Kidney epithelial cell (primary cell): ENCODE results near the gene EPB41. TPM values are rescaled to one million over a fixed set of nuclear protein-coding genes. Genes with fewer than 3 reads are reported as not detected.
"Not testable (repeated sequence)": the region's sequence is repeated elsewhere in the genome, so short reads cannot be mapped to it uniquely, and the experiment has no call there.

ENCODE experiments used
- DNase-seq: peaks from one replicate; pipeline ENCODE4 v3.0.0-alpha.2; 2010; ENCODE audit warnings: low read depth
- H3K27me3 ChIP-seq: 2 replicates; pipeline ENCODE4 v1.6.0; 2011; ENCODE audit warnings: low read length; ENCODE audit not compliant: control insufficient read depth, insufficient read depth
- H3K36me3 ChIP-seq: 2 replicates; pipeline ENCODE4 v1.5.1; 2011; ENCODE audit warnings: low read length; ENCODE audit not compliant: control insufficient read depth, insufficient read depth
- H3K4me3 ChIP-seq: 2 replicates; pipeline ENCODE4 v1.5.1; 2011; ENCODE audit warnings: low read depth, mild to moderate bottlenecking, control low read depth, low read length
- CTCF ChIP-seq: IDR thresholded peaks from 2 replicates; pipeline ENCODE4 v1.5.1; 2011; ENCODE audit warnings: mild to moderate bottlenecking, moderate library complexity, low read length, control low read depth, inconsistent platforms; ENCODE audit not compliant: insufficient read depth, poor library complexity, severe bottlenecking
- total RNA-seq: library from RNA; depleted of rRNA; stranded (reverse); fragments of >200 nt; gene quantifications from 2 replicates; pipeline ENCODE4 v1.2.3, GENCODE V29; 2015

Gene EPB41
- total RNA-seq, 1 donor from 2014 or later: 40.7 TPM

- no peak overlapping the region for H3K4me3 ChIP-seq
- no peaks in the 10 kb centered on the region for H3K36me3 ChIP-seq
- TF ChIP-seq CTCF: no peak
- H3K27me3 ChIP-seq: no peaks in the 10 kb centered on the region
- no peak for DNase-seq
These were observed 166.8 kb downstream of the EPB41 start for GRCh38 chr1:29081201-29081600.

- H3K36me3 ChIP-seq: no peaks in the 10 kb centered on the region
- DNase-seq: no peak
- no peaks in the 10 kb centered on the region for H3K27me3 ChIP-seq
- TF ChIP-seq CTCF: no peak
- no peak overlapping the region for H3K4me3 ChIP-seq
These were observed 168.2 kb downstream of the EPB41 start for GRCh38 chr1:29082519-29082918.

GRCh38 chr1:29083317-29084195 lies 169.2 kb downstream of the EPB41 start:
- Histone ChIP-seq H3K4me3 (no peak overlapping the region), H3K27me3 (no peaks in the 10 kb centered on the region), H3K36me3 (no peaks in the 10 kb centered on the region)
- DNase-seq: no peak
- no peak for TF ChIP-seq CTCF

GRCh38 chr1:29084196-29084521 lies 169.8 kb downstream of the EPB41 start:
- TF ChIP-seq CTCF: no peak
- DNase-seq: no peak
- Histone ChIP-seq H3K27me3 (no peaks in the 10 kb centered on the region), H3K4me3 (no peak overlapping the region), H3K36me3 (no peaks in the 10 kb centered on the region)

- Histone ChIP-seq H3K27me3 (no peaks in the 10 kb centered on the region), H3K4me3 (no peak overlapping the region), H3K36me3 (no peaks in the 10 kb centered on the region)
- DNase-seq: no peak
- no peak for TF ChIP-seq CTCF
These were observed 176.7 kb downstream of the EPB41 start for GRCh38 chr1:29090937-29091618.

GRCh38 chr1:29092704-29093103 lies 178.3 kb downstream of the EPB41 start:
- H3K27me3 ChIP-seq, H3K36me3 ChIP-seq, H3K4me3 ChIP-seq, DNase-seq: not testable (repeated sequence)
